T-helper 1 cell (primary cell): ENCODE measurements around the gene TDRD12.
"Not testable (repeated sequence)": the region's sequence is repeated elsewhere in the genome, so short reads cannot be mapped to it uniquely, and the experiment has no call there.

Experiments
- DNase-seq, 5 donors: peaks; one replicate each; pipeline ENCODE4 v3.0.0-alpha.2; 2012 to 2020

The TDRD12 gene

DNA sequence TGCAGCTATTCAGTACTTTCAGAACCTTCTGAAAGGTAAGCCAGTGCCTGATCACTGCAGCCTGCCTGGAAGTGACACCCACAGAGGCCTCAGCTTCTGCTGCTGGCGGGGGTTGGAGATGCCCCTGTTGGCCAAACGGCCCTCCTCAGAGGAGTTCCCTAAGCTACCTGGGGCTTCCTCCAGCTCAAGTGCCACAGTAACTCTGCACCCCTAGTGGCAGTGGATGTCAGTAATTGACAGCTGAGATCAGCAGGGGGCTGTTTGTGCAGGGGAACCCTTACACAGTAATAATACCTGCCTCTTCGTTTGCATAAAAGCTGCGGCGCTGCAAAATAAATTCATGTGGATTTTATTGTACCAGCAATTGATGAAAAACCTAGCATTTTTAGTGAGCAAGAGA is 28.9 kb downstream of the TDRD12 start:
- DNase-seq, result no peak

DNA sequence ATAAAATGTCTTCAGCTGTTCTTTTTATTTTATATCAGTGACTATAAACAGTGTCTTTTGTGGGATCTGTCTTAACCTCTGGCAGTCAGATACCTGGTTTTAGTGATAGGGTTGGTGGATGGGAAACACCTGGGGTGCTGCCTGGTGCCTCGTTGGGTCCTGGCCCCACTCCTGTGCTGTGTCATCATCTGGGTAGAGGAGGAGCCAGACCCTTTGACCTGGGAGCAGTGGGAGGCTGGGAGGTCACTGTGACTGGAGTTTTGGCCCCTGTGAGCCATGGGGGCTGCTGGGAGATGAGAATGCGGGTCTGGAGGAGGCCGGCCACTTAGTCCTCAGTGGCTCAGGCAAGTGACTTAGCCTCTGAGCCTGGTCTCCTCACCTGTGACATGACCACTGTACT is 29.4 kb downstream of the TDRD12 start:
- DNase-seq, result no peak

DNA sequence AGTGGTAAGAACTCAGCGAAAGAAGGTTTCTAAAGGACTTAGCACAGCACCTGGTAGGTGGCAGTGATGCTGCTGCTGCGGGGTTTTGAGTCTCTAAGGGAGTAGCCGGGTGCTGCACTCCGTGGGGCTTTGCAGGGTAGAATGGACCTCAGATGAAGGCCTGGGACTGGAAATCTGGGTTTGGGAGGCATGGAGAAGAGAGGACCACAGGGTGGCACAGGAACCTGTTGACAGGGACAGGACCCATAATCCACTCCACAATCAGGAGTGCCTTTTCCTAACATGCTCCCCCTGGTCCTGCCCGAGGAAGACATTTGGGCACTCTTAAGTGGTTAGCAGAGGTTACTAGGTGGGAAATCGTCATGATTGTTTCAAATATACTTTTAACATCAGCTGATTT is 29.8 kb downstream of the TDRD12 start:
- no peak for DNase-seq

DNA sequence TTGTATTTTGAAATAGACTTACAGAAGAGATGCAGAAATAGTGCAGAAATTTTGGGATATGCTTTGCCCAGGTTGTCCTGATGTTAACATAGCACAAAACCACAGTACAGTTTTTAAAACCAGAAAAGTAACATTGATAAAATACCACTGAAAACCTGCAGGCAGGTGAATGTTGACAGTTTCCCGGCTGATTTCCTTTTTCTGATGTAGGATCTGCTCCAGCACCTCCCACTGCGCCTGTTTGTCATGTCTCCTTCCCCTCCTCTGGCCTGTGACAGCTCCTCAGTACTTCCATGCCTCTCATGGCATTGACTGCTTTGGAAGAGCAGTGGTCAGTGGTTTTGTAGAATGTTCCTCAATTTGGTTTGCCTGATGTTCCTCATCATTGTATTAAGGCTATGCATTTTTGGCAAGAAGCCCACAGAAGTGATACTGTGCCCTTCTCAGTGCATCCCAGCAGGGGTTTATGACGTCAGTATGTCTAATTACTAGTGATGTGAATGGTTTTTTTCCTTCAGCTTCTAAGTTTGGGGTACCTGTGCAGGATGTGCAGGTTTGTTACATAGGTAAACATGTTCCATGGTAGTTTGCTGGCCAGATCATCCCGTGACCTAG is 31.0 kb downstream of the TDRD12 start:
- no peak for DNase-seq

- DNase-seq, result no peak
These were observed 31.5 kb downstream of the TDRD12 start for GRCh38 chr19:32751066-32751465.

DNA sequence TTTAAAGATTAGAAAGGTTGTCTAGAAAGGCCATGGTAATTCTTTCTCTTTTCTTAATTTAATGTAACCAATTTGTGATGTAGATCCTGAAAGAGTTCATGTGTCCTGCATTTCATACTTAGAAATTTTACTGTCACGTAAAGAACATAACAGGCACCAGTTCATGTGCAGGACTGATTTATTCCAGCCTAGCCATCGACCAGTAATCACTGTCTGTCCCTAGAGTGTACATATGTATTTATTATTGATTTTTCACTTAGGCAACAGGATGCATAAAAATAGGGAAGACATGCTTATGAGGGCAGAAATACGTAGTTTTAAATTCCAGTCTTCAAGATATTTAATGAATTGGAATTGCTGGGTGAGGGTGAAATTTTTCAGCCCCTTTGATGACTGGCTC is 37.6 kb downstream of the TDRD12 start:
- no peak for DNase-seq

- not testable (repeated sequence) for DNase-seq
These were observed 45.8 kb downstream of the TDRD12 start for GRCh38 chr19:32765365-32765764.

- DNase-seq, result no peak
These were observed 48.5 kb downstream of the TDRD12 start for GRCh38 chr19:32767951-32768679.

- DNase-seq, result no peak
These were observed 52.0 kb downstream of the TDRD12 start for GRCh38 chr19:32771596-32771995.

- DNase-seq, result no peak
These were observed 53.6 kb downstream of the TDRD12 start for GRCh38 chr19:32773126-32773525.

DNA sequence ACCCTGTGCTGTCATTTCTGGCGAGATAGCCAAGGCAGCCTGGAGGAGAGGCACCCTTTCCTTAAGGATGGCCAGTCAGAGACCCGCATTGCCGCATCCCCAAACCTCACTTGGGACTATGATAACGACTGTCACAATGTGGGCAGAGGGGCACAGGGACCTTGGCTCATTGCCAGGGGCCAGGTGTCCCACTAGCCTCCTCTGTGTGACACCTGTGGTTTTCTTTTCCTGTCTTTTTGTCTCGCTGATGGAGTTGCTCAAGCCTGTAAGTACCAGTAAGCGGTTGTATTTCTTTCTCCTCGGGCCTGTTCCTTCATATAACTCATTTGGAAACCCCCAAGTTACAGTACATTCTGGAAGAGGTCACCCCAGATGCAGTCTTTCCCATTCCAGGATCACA is 59.5 kb downstream of the TDRD12 start:
- no peak for DNase-seq

GRCh38 chr19:32781280-32781679 is 61.7 kb downstream of the TDRD12 start:
- DNase-seq, result no peak

DNA sequence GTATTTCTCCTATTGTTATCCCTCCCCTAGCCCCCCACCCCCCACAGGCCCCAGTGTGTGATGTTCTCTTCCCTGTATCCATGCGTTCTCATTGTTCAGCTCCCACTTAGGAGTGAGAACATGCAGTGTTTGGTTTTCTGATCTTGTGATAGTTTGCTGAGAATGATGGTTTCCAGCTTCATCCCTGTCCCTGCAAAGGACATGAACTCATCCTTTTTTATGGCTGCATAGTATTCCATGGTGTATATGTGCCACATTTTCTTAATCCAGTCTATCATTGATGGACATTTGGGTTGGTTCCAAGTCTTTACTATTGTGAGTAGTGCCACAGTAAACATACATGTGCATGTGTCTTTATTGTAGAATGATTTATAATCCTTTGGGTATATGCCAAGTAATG is 62.5 kb downstream of the TDRD12 start:
- DNase-seq, result not testable (repeated sequence)

- not testable (repeated sequence) for DNase-seq
These were observed 67.7 kb downstream of the TDRD12 start for GRCh38 chr19:32787161-32787813.

GRCh38 chr19:32787895-32788294 is 68.3 kb downstream of the TDRD12 start:
- not testable (repeated sequence) for DNase-seq

GRCh38 chr19:32789429-32789828 is 69.9 kb downstream of the TDRD12 start:
- no peak for DNase-seq

GRCh38 chr19:32798201-32798600 is 78.6 kb downstream of the TDRD12 start:
- DNase-seq, result no peak

- DNase-seq, result no peak
These were observed 80.6 kb downstream of the TDRD12 start for GRCh38 chr19:32800191-32800590.

DNA sequence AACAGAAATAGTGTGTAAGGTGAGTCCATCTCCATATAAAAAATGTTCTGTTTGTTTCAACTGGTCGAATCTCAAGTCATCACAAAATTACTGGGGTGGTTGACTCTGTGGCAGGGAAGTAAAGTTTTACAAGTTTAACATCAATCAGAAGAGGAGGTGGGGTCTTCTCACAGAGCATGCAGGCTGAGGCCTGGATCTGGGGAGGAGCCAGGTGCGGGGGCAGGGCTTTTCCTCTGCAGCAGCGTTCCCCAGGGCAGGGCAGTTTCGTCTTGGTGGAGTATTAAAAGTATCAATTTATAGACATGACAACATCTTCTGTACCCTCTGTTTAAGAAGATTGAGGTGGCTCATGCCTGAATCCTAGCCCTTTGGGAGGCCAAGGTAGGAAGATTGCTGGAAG is 81.2 kb downstream of the TDRD12 start:
- no peak for DNase-seq

GRCh38 chr19:32802840-32803239 is 83.3 kb downstream of the TDRD12 start:
- DNase-seq, result no peak

DNA sequence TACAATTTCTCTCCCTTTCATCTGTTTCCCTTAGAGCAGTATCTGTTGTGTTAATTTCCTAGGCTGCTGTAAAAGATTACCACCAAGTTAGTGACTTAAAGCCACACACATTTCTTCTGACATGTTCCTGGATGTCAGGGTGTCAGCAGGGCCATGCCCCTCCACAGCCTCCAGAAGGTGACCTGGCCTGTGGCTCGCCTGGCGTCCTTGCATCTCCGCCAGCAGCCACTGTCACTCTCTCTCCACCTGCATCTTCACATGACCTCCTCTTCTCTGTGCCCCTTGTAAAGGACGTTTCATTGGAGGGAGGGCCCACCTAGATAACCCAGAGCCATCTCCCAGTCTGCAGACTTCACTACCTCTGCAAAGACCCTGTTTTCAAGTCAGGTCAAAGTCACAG is 88.7 kb downstream of the TDRD12 start:
- no peak for DNase-seq

- no peak for DNase-seq
These were observed 89.7 kb downstream of the TDRD12 start for GRCh38 chr19:32809254-32809653.

DNA sequence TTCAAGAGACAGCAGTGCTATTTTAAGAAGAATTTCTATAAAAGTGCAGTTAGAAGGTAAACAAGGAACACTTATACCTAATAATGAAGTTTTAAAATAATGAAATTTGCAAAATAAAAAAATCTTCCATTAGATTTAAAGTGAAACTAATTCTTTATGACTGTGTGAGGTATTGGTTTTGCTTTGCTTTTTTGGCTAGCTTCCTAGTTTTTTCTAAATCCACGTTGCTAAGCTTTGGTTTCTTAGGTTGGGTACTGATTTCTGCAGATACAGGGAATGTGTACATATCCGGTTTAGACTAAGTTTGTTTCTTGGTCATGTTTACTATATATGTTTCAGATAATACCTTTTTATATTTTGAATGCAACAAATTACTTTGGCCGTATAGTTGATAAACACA is 90.2 kb downstream of the TDRD12 start:
- no peak for DNase-seq

GRCh38 chr19:32810452-32810851 is 90.9 kb downstream of the TDRD12 start:
- DNase-seq, result no peak
